Ishikawa (cell line): ENCODE data around the gene QSOX1.

Experiments used
- CEBPB ChIP-seq: IDR thresholded peaks from 2 replicates; pipeline ENCODE4 v1.6.1; 2012
- CREB1 ChIP-seq: IDR thresholded peaks from 2 replicates; pipeline ENCODE4 v1.6.1; 2012; ENCODE audit warnings: low read depth
- EGR1 ChIP-seq: IDR thresholded peaks from 2 replicates; pipeline ENCODE4 v1.6.1; 2012
- EP300 ChIP-seq: IDR thresholded peaks from 2 replicates; pipeline ENCODE4 v1.6.1; 2012; ENCODE audit warnings: borderline replicate concordance
- FOXM1 ChIP-seq: IDR thresholded peaks from 2 replicates; pipeline ENCODE4 v1.6.1; 2012; ENCODE audit warnings: low read depth, borderline replicate concordance
- MAX ChIP-seq: IDR thresholded peaks from 2 replicates; pipeline ENCODE4 v1.6.1; 2012
- NFIC ChIP-seq: IDR thresholded peaks from 2 replicates; pipeline ENCODE4 v1.6.1; 2012
- RAD21 ChIP-seq: IDR thresholded peaks from 2 replicates; pipeline ENCODE4 v1.6.1; 2012; ENCODE audit warnings: low read depth
- REST ChIP-seq: IDR thresholded peaks from 2 replicates; pipeline ENCODE4 v1.6.1; 2012; ENCODE audit warnings: low read depth, mild to moderate bottlenecking
- TAF1 ChIP-seq: IDR thresholded peaks from 2 replicates; pipeline ENCODE4 v1.6.1; 2012; ENCODE audit warnings: low read depth, mild to moderate bottlenecking
- TCF12 ChIP-seq: IDR thresholded peaks from 2 replicates; pipeline ENCODE4 v1.6.1; 2012; ENCODE audit warnings: low read depth
- TEAD4 ChIP-seq: IDR thresholded peaks from 2 replicates; pipeline ENCODE4 v1.6.1; 2012
- USF1 ChIP-seq: IDR thresholded peaks from 2 replicates; pipeline ENCODE4 v1.6.1; 2012
- YY1 ChIP-seq: IDR thresholded peaks from 2 replicates; pipeline ENCODE4 v1.6.1; 2012; ENCODE audit warnings: low read depth
- ZBTB7A ChIP-seq: IDR thresholded peaks from 2 replicates; pipeline ENCODE4 v1.6.1; 2012; ENCODE audit warnings: low read depth

Gene QSOX1

GRCh38 chr1:180250499-180250770, 95.8 kb downstream of the QSOX1 start:
- no peak for TF ChIP-seq TAF1
- TF ChIP-seq RAD21, result no peak
- no peak for TF ChIP-seq EGR1
- no peak for TF ChIP-seq NFIC
- no peak for TF ChIP-seq REST
- TF ChIP-seq CEBPB, result no peak
- no peak for TF ChIP-seq CREB1
- TF ChIP-seq TEAD4, result no peak
- no peak for TF ChIP-seq EP300

- TF ChIP-seq TAF1, result no peak
- no peak for TF ChIP-seq ZBTB7A
- TF ChIP-seq TEAD4, result no peak
- no peak for TF ChIP-seq NFIC
- TF ChIP-seq CREB1, result no peak
- no peak for TF ChIP-seq EP300
- TF ChIP-seq RAD21, result no peak
- no peak for TF ChIP-seq CEBPB
- TF ChIP-seq TCF12, result no peak
- TF ChIP-seq REST, result no peak
- no peak for TF ChIP-seq MAX
- TF ChIP-seq YY1, result no peak
- TF ChIP-seq USF1, result no peak
- no peak for TF ChIP-seq FOXM1
- no peak for TF ChIP-seq EGR1
Observed at GRCh38 chr1:180250883-180251509, 96.3 kb downstream of the QSOX1 start.

- TF ChIP-seq NFIC (no peak), ZBTB7A (no peak), EP300 (no peak), EGR1 (no peak), TCF12 (no peak), TEAD4 (no peak), MAX (no peak), TAF1 (no peak), CREB1 (no peak), REST (no peak), USF1 (no peak), CEBPB (no peak), RAD21 (no peak), YY1 (no peak), FOXM1 (no peak)
Observed at GRCh38 chr1:180251526-180252305, 97.0 kb downstream of the QSOX1 start.
